HG02610 (cell line): ENCODE measurements around the gene FAM20A.
A peak's percentile ranks its signal among the peaks of the same experiment; 100 is the strongest.
"Not testable (repeated sequence)": the region's sequence is repeated elsewhere in the genome, so short reads cannot be mapped to it uniquely, and the experiment has no call there.

Experiments
- ATAC-seq: cut with Tn5 transposase; IDR thresholded peaks from one replicate; pipeline ENCODE4 v1.9.1; 2021; ENCODE audit warnings: mild to moderate bottlenecking, moderate library complexity; ENCODE audit not compliant: unreplicated experiment

FAM20A gene

GRCh38 chr17:68533887-68534694 lies 67.1 kb downstream of the FAM20A start:
- ATAC-seq = no peak

- no peak for ATAC-seq
Observed at GRCh38 chr17:68532826-68533225, 68.3 kb downstream of the FAM20A start.

GRCh38 chr17:68531252-68531651 lies 69.9 kb downstream of the FAM20A start:
- no peak for ATAC-seq

GRCh38 chr17:68527314-68527713 lies 73.9 kb downstream of the FAM20A start:
- no peak for ATAC-seq

GRCh38 chr17:68526548-68526947 lies 74.6 kb downstream of the FAM20A start:
- no peak for ATAC-seq

GRCh38 chr17:68522266-68522665 lies 78.9 kb downstream of the FAM20A start:
- no peak for ATAC-seq

- no peak for ATAC-seq
Observed at GRCh38 chr17:68519911-68520310, 81.3 kb downstream of the FAM20A start.

GRCh38 chr17:68519051-68519450 lies 82.1 kb downstream of the FAM20A start:
- ATAC-seq = not testable (repeated sequence)

GRCh38 chr17:68518063-68518815 lies 82.9 kb downstream of the FAM20A start:
- ATAC-seq = no peak

GRCh38 chr17:68517605-68518004 lies 83.6 kb downstream of the FAM20A start:
- ATAC-seq = not testable (repeated sequence)

- no peak for ATAC-seq
Observed at GRCh38 chr17:68516732-68517131, 84.4 kb downstream of the FAM20A start.

GRCh38 chr17:68514831-68515635 lies 86.1 kb downstream of the FAM20A start:
- ATAC-seq = no peak

GRCh38 chr17:68513932-68514331 lies 87.2 kb downstream of the FAM20A start:
- ATAC-seq = no peak

- ATAC-seq = no peak
Observed at GRCh38 chr17:68512960-68513474, 88.2 kb downstream of the FAM20A start.

GRCh38 chr17:68512247-68512959 lies 88.8 kb downstream of the FAM20A start, which contains the start of gene PRKAR1A:
TSS of gene PRKAR1A (plus strand) at chr17:68512430. CDS start at chr17:68515400, 2,970 bp downstream.
- ATAC-seq = peak; percentile 93

GRCh38 chr17:68511671-68512246 lies 89.4 kb downstream of the FAM20A start:
- ATAC-seq = peak; percentile 54

- no peak for ATAC-seq
Observed at GRCh38 chr17:68511254-68511670, 89.9 kb downstream of the FAM20A start.

- ATAC-seq = no peak
Observed at GRCh38 chr17:68509141-68510057, 91.8 kb downstream of the FAM20A start.

- ATAC-seq = no peak
Observed at GRCh38 chr17:68507576-68507975, 93.6 kb downstream of the FAM20A start.
